Adipose tissue (tissue), 3 donors: ENCODE data around the gene LMOD3. TPM values are rescaled to one million over a fixed set of nuclear protein-coding genes. Genes with fewer than 3 reads are reported as not detected.

Experiments used
- H3K27ac ChIP-seq: one replicate; pipeline ENCODE4 v1.5.1; 2013; ENCODE audit warnings: low read depth, low read length
- WGBS, 3 donors: extraction: QIAGEN DNeasy Blood & Tissue Kit; methylation state at CpG; one replicate each; pipeline ENCODE4 v1.1.7; 2013; 5-methylcytosine and 5-hydroxymethylcytosine counted together
- polyA plus RNA-seq, 3 donors: library from polyadenylated mRNA; stranded (reverse); fragments of 200-250 nt; gene quantifications; one replicate each; pipeline ENCODE4 v1.2.3, GENCODE V29; 2013
- donor health status: healthy with polysubstance abuse.
- donor health status: Bipolar disorder and iron deficiency.
- donor health status: healthy.

LMOD3 gene
- polyA plus RNA-seq, result under 1 TPM; 0.03 to 0.22 (median 0.06) TPM

- no peak within 1 kb of the TSS for H3K27ac ChIP-seq
- 73 to 90% (median 83%) methylated on average over 3 of the region's 3 CpGs for WGBS, 3 donors
Observed at GRCh38 chr3:69122403-69122802, at the start of gene LMOD3. Gene LMOD3, minus strand, starts transcription at chr3:69122595. Its CDS starts 209 bp downstream, at chr3:69122386.

DNA sequence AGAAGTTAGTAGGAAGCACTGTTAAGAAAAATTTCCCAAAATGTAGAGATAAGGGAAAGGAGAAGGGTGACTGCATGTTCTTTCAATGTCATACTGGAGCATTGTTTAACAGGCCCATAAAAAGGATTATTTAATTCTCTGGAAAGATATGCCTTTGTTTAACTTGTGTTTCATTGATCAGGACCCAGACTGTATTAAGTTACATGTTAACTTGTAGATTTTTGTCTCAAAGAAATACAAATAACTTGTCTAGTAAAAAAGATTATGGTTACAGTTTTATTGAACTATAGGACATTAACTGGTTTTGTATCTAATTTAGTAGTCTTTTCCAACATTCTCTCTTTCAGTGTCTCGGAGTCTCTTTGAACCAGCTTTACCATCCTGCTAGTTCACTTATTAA is 49.7 kb upstream of the LMOD3 start:
- 79 to 100% (median 87%) methylated on average over 1 of the region's 1 CpG for WGBS, 3 donors

GRCh38 chr3:69166446-69166845 is 44.1 kb upstream of the LMOD3 start:
- no peak overlapping the region for H3K27ac ChIP-seq
- WGBS, 3 donors, result 72 to 85% (median 78%) methylated on average over 1 of the region's 1 CpG

More for the DNA sequence above, 49.7 kb upstream of the LMOD3 start:
- H3K27ac ChIP-seq, result no peak overlapping the region

GRCh38 chr3:69165744-69166143 is 43.3 kb upstream of the LMOD3 start:
- H3K27ac ChIP-seq, result no peak overlapping the region
- WGBS, 3 donors, result 96 to 97% (median 97%) methylated on average over 4 of the region's 4 CpGs

DNA sequence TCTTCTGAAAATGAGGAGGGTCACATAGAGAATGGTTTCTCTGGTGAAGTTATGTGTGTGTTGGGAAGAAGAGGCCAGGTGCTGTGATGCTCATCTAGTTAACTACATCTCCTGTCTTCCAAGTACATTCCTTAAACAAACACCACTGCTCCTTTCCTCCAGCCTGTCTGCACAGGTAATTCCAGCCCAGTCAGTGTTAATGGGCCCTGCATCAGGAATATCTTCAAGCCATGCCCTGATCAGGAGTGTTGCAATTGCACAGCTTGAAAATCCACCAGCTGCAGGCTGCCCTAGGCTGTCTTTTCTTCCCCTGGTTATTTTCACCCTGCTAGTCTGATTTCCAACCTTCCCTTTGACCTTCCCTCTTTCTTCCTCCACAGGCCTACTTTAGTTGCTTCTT is 41.9 kb upstream of the LMOD3 start:
- H3K27ac ChIP-seq, result no peak overlapping the region

DNA sequence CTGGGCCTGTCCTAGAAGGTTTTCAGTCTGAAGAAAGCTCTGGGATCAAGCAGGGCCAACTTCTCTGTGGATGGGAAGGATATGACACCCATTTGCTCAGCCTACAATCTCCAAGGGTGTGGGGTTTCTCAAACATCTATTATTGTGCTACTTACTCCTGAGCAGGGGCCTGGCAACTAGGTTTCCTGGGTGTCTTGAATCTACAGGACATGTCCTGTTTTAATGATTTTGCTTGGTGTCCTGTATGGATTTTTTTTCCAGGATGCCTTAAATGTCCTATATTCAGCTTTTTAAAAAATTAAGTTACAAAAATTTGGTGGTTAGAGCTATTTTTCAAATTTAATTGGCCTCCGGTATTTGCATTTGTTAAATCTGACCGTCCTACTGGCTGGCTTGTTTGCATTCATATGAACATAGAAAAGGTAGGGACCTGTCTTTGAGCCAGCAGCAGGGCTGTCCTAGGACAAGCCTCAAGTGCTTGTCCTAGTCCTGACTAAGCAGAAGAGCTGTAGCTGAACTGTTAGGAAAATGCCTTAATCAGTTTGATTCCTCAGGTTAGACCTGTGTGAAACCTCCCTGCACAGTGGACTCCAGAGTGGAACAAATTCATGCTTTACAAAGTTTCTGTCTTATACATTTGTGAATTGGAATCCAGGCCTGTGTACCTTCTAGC is 40.0 kb upstream of the LMOD3 start:
- no peak overlapping the region for H3K27ac ChIP-seq
- 85 to 95% (median 92%) methylated on average over 2 of the region's 2 CpGs for WGBS, 3 donors

DNA sequence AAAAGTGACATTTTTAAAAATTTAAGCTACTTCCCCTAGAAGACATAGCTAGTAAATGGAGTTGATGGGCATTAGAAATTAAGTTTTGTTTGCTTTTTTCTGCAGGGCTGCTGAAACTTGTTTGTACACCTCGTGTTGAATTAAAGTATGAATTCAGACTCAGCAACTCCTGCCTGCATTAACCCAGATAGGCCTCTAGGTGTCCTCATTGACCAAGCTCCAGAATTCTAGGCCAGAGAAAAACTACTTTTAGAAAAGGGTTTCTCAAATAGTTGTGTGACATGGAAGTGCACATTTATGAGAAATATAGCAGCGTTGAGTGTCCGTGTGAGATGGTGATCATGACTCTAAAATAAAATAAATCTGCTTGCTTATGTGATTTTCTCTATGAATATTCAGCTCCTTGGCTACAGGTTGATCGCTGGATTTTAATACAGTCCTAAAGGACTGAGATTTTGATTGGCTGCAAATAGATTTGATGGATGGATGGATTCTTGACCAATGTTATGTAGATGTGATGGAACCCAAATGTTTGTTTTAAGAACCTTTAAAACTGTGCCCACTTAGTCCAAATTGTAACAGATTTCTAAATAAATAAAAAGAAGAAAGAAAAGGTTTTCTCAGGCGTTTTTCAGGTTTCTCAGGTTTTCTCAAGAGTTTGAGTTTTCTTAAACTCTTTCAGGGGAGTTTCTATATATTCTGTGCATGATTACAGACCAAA is 39.4 kb upstream of the LMOD3 start:
- WGBS, 3 donors, result 37 to 40% (median 40%) methylated on average over 5 of the region's 5 CpGs
- no peak overlapping the region for H3K27ac ChIP-seq

DNA sequence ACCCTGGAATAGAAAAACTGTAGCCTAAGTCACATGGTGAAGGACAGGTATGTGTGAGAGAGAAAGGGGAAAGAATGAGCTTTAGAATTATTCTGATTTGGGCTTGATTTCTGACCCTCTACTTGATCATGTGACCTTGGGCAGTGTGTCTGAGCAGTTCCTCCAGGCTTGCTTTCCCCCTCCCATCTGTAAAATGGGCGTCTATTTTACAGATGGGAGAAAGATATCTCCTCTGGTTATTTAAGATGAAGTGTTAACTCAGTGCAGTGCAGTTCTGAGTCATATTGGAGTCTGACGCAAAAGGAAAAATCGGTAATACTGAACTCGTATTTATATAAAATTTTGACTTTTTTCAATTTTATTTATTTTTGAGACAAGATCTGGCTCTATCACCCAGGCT is 38.1 kb upstream of the LMOD3 start:
- 77 to 87% (median 84%) methylated on average over 4 of the region's 4 CpGs for WGBS, 3 donors
- no peak overlapping the region for H3K27ac ChIP-seq

- no peak overlapping the region for H3K27ac ChIP-seq
- 85 to 92% (median 90%) methylated on average over 2 of the region's 2 CpGs for WGBS, 3 donors
Observed at GRCh38 chr3:69160107-69160506, 37.7 kb upstream of the LMOD3 start.

DNA sequence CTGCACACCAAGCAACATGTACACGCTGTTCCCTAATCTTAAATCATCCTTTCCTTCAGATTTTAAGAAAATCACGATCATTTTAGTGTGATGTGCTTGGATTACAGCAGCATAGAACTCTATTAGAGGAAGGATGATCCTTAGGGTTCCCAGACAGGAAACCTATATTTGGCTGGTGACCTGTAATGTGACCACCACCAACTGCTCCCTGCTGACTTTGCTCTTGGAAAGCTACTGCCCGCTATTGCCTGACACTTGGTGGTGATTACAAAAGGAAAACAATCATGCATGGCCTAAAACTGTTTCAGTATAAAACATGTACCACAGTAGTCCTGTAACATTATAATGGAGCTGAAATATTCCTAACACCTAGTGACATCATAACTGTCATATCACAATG is 27.2 kb upstream of the LMOD3 start:
- no peak overlapping the region for H3K27ac ChIP-seq
- 83 to 93% (median 89%) methylated on average over 3 of the region's 3 CpGs for WGBS, 3 donors

DNA sequence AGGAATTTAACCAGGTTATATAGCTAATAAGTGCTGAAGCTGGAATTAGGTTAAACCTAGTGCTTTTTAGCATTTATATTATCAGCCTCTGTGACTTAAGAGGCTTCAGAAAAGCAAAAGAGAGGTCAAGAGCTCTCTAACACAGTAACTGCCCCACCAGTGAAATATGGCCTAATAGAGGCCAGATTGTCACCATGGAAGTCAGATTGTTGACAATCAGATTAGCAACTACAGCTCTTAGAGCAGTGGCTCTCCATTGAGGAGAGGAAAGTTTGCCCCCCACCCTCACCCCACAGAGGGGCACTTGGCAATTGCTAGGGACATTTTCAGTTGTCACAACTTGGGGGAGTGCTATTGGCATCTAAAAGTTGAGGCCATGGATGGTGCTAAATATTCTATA is 23.3 kb upstream of the LMOD3 start:
- no peak overlapping the region for H3K27ac ChIP-seq

DNA sequence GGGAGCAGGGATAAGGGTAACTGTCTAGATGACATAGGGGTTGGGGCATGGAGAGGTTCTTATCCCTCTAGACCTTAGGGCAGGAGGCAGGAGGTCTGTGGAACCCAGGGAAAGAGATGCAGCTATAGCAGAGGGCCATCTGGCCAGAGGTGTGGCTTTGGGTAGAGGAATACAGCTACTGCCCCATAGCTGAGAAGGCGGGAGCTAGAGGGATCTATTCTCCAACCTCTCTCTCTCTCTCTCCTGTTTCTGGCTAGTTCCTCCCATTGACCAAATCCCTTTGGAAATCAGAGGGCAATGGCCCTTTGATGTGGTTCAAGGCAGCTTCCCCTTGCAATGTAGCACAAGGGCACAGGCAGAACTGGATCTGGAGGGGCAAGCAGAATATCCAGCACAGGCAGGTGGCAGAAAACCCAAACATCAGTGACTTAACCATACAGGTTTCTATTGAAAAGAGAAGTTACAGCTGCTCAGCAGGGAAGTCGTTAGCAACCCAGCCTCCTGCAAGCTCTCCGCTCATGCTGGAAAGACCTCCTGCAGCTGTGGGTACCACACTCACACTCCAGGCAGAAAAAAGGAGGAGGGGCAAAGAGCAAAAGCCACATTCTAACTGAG is 22.3 kb upstream of the LMOD3 start:
- H3K27ac ChIP-seq, result no peak overlapping the region
- 52 to 80% (median 60%) methylated on average over 3 of the region's 3 CpGs for WGBS, 3 donors

GRCh38 chr3:69143612-69144011 is 21.2 kb upstream of the LMOD3 start:
- no peak overlapping the region for H3K27ac ChIP-seq
- 72 to 89% (median 88%) methylated on average over 3 of the region's 3 CpGs for WGBS, 3 donors

GRCh38 chr3:69142797-69143454 is 20.5 kb upstream of the LMOD3 start:
- 72 to 82% (median 78%) methylated on average over 4 of the region's 4 CpGs for WGBS, 3 donors

DNA sequence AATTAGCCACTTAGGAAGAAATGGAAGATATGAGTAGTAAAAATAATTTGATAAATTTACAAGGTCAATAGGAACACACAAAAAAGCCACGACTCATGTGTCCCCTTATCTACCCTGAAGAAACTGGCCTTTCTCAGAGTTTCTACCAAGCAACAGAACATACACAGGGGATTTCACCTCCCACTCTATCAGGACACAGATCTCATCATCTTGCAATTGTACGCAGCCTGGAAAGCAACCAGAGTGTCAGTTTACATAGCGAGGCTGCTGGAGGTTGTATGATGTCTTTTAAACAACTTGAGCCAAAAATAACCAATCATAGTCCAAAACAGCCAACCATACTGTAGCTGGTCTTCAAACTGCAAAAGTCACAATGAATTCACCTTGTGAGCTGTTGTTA is 19.7 kb upstream of the LMOD3 start:
- no peak overlapping the region for H3K27ac ChIP-seq

More at GRCh38 chr3:69142797-69143454, 20.5 kb upstream of the LMOD3 start:
- no peak overlapping the region for H3K27ac ChIP-seq

GRCh38 chr3:69141313-69141712 is 18.9 kb upstream of the LMOD3 start:
- H3K27ac ChIP-seq, result no peak overlapping the region

More for the DNA sequence above, 19.7 kb upstream of the LMOD3 start:
- WGBS, 3 donors, result 46 to 51% (median 49%) methylated on average over 3 of the region's 3 CpGs

GRCh38 chr3:69137412-69137811 is 15.0 kb upstream of the LMOD3 start:
- 89 to 96% (median 94%) methylated on average over 2 of the region's 2 CpGs for WGBS, 3 donors
- H3K27ac ChIP-seq, result no peak overlapping the region

DNA sequence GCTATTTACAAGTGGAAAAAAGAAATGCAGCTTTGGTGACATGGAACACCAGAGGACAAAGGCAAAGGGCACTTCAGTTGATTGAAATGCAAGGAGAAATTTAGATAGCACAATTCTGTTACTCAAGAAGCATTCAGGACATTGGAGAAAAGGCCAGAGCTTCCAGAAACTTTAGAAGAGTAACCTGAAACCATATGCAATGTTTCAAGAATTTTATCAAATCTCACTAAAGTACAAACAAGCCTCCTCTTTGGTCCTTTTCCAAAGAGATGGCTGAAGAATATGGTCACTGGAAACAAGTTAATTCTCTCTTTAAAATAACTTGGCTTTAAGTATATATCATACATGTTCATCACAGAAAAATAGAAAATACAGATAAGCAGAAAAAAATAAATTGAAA is 14.6 kb upstream of the LMOD3 start:
- no peak overlapping the region for H3K27ac ChIP-seq

DNA sequence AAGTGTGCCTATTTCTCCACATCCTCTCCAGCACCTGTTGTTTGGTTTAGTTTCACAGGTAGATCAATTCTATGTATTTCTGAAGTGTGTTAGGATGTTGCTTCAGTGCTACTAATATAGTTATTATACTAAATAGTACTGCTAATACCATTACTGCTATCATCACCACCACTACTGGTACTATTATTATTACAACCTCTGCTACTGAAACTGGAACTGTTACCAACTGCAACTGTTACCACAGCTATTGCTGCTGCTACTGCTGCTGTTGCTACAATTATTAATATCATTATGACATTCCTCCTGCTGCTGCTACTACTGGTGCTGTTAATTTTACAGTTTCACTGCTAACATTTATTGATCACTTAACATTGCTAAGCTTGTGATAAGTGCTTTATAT is 8.3 kb upstream of the LMOD3 start:
- H3K27ac ChIP-seq, result no peak overlapping the region
